Measurements from ENCODE around the gene PTPRQ.
A peak's percentile ranks its signal among the peaks of the same experiment; 100 is the strongest.

The PTPRQ gene

GRCh38 chr12:80708975-80709328 is 264.9 kb downstream of the PTPRQ start:
- Histone ChIP-seq H3K4me3 (ENCODE audit: low read length) (peak overlapping the region; percentile 5; the same call in 1 of the 2 replicates), H3K9me3 (ENCODE audit: control insufficient read depth, insufficient read depth, low read length) (no peaks in the 10 kb centered on the region), H3K27me3 (ENCODE audit: control insufficient read depth, insufficient read depth, low read length) (peaks cover 50% of the 10 kb centered on the region), H3K27ac (ENCODE audit: low read length) (no peak overlapping the region), H3K36me3 (ENCODE audit: control insufficient read depth, insufficient read depth, low read length) (no peaks in the 10 kb centered on the region), H3K4me1 (ENCODE audit: control insufficient read depth, insufficient read depth, low read length) (peaks cover 4% of the 10 kb centered on the region; the same call in 1 of the 2 replicates)
- WGBS (ENCODE audit: insufficient coverage, insufficient read length) = no CpG with 5 or more reads among the region's 10 CpGs
- no peak for DNase-seq (ENCODE audit: low read depth, low spot score)

- Histone ChIP-seq H3K9me3 (ENCODE audit: control insufficient read depth, insufficient read depth, low read length) (no peaks in the 10 kb centered on the region), H3K4me3 (ENCODE audit: low read length) (peak overlapping the region; percentile 36; the same call in 1 of the 2 replicates), H3K4me1 (ENCODE audit: control insufficient read depth, insufficient read depth, low read length) (peaks cover 4% of the 10 kb centered on the region; the same call in 1 of the 2 replicates), H3K36me3 (ENCODE audit: control insufficient read depth, insufficient read depth, low read length) (no peaks in the 10 kb centered on the region), H3K27ac (ENCODE audit: low read length) (no peak overlapping the region), H3K27me3 (ENCODE audit: control insufficient read depth, insufficient read depth, low read length) (peaks cover 50% of the 10 kb centered on the region)
- no CpG with 5 or more reads among the region's 20 CpGs for WGBS (ENCODE audit: insufficient coverage, insufficient read length)
- DNase-seq (ENCODE audit: low read depth, low spot score) = no peak
These were observed 266.0 kb downstream of the PTPRQ start for GRCh38 chr12:80709811-80710726.

- H3K27me3 ChIP-seq (ENCODE audit: control insufficient read depth, insufficient read depth, low read length) = peaks cover 48% of the 10 kb centered on the region
- no CpG with 5 or more reads among the region's 1 CpG for WGBS (ENCODE audit: insufficient coverage, insufficient read length)
These were observed 266.9 kb downstream of the PTPRQ start for GRCh38 chr12:80710727-80711449.

GRCh38 chr12:80711866-80712265 is 267.8 kb downstream of the PTPRQ start:
- Histone ChIP-seq H3K27ac (ENCODE audit: low read length) (no peak overlapping the region), H3K4me1 (ENCODE audit: control insufficient read depth, insufficient read depth, low read length) (peaks cover 4% of the 10 kb centered on the region; the same call in 1 of the 2 replicates), H3K27me3 (ENCODE audit: control insufficient read depth, insufficient read depth, low read length) (peaks cover 38% of the 10 kb centered on the region), H3K36me3 (ENCODE audit: control insufficient read depth, insufficient read depth, low read length) (no peaks in the 10 kb centered on the region), H3K9me3 (ENCODE audit: control insufficient read depth, insufficient read depth, low read length) (no peaks in the 10 kb centered on the region), H3K4me3 (ENCODE audit: low read length) (no peak overlapping the region)
- no peak for DNase-seq (ENCODE audit: low read depth, low spot score)
- no CpG with 5 or more reads among the region's 1 CpG for WGBS (ENCODE audit: insufficient coverage, insufficient read length)

More at GRCh38 chr12:80710727-80711449, 266.9 kb downstream of the PTPRQ start:
- Histone ChIP-seq H3K4me3 (ENCODE audit: low read length) (no peak overlapping the region), H3K27ac (ENCODE audit: low read length) (no peak overlapping the region), H3K9me3 (ENCODE audit: control insufficient read depth, insufficient read depth, low read length) (no peaks in the 10 kb centered on the region), H3K4me1 (ENCODE audit: control insufficient read depth, insufficient read depth, low read length) (peaks cover 4% of the 10 kb centered on the region; the same call in 1 of the 2 replicates), H3K36me3 (ENCODE audit: control insufficient read depth, insufficient read depth, low read length) (no peaks in the 10 kb centered on the region)
- DNase-seq (ENCODE audit: low read depth, low spot score) = no peak

GRCh38 chr12:80712866-80713265 is 268.8 kb downstream of the PTPRQ start:
- H3K27ac ChIP-seq (ENCODE audit: low read length) = no peak overlapping the region
- H3K27me3 ChIP-seq (ENCODE audit: control insufficient read depth, insufficient read depth, low read length) = peaks cover 28% of the 10 kb centered on the region; the same call in 1 of the 2 replicates
- H3K36me3 ChIP-seq (ENCODE audit: control insufficient read depth, insufficient read depth, low read length) = no peaks in the 10 kb centered on the region
- DNase-seq (ENCODE audit: low read depth, low spot score) = no peak
- no peak overlapping the region for H3K4me3 ChIP-seq (ENCODE audit: low read length)
- no peaks in the 10 kb centered on the region for H3K9me3 ChIP-seq (ENCODE audit: control insufficient read depth, insufficient read depth, low read length)
- H3K4me1 ChIP-seq (ENCODE audit: control insufficient read depth, insufficient read depth, low read length) = peaks cover 4% of the 10 kb centered on the region; the same call in 1 of the 2 replicates

- H3K4me3 ChIP-seq (ENCODE audit: low read length) = no peak overlapping the region
- WGBS (ENCODE audit: insufficient coverage, insufficient read length) = no CpG with 5 or more reads among the region's 4 CpGs
- H3K4me1 ChIP-seq (ENCODE audit: control insufficient read depth, insufficient read depth, low read length) = peaks cover 4% of the 10 kb centered on the region; the same call in 1 of the 2 replicates
- H3K36me3 ChIP-seq (ENCODE audit: control insufficient read depth, insufficient read depth, low read length) = no peaks in the 10 kb centered on the region
- no peak for DNase-seq (ENCODE audit: low read depth, low spot score)
- peaks cover 26% of the 10 kb centered on the region; the same call in 1 of the 2 replicates for H3K27me3 ChIP-seq (ENCODE audit: control insufficient read depth, insufficient read depth, low read length)
- no peak overlapping the region for H3K27ac ChIP-seq (ENCODE audit: low read length)
- H3K9me3 ChIP-seq (ENCODE audit: control insufficient read depth, insufficient read depth, low read length) = no peaks in the 10 kb centered on the region
These were observed 269.4 kb downstream of the PTPRQ start for GRCh38 chr12:80713419-80713818.

- no peak for DNase-seq (ENCODE audit: low read depth, low spot score)
- H3K27ac ChIP-seq (ENCODE audit: low read length) = no peak overlapping the region
- H3K4me3 ChIP-seq (ENCODE audit: low read length) = no peak overlapping the region; the same call in 1 of the 2 replicates
- no peaks in the 10 kb centered on the region for H3K9me3 ChIP-seq (ENCODE audit: control insufficient read depth, insufficient read depth, low read length)
- H3K27me3 ChIP-seq (ENCODE audit: control insufficient read depth, insufficient read depth, low read length) = peaks cover 20% of the 10 kb centered on the region; the same call in 1 of the 2 replicates
- WGBS (ENCODE audit: insufficient coverage, insufficient read length) = no CpG with 5 or more reads among the region's 16 CpGs
- no peaks in the 10 kb centered on the region for H3K36me3 ChIP-seq (ENCODE audit: control insufficient read depth, insufficient read depth, low read length)
- peaks cover 1% of the 10 kb centered on the region; the same call in 1 of the 2 replicates for H3K4me1 ChIP-seq (ENCODE audit: control insufficient read depth, insufficient read depth, low read length)
These were observed 270.0 kb downstream of the PTPRQ start for GRCh38 chr12:80714055-80714454.

GRCh38 chr12:80714846-80715245 is 270.8 kb downstream of the PTPRQ start:
- no peak for DNase-seq (ENCODE audit: low read depth, low spot score)
- H3K4me3 ChIP-seq (ENCODE audit: low read length) = no peak overlapping the region
- peaks cover 13% of the 10 kb centered on the region; the same call in 1 of the 2 replicates for H3K27me3 ChIP-seq (ENCODE audit: control insufficient read depth, insufficient read depth, low read length)
- no peak overlapping the region for H3K27ac ChIP-seq (ENCODE audit: low read length)
- WGBS (ENCODE audit: insufficient coverage, insufficient read length) = no CpG with 5 or more reads among the region's 3 CpGs
- no peaks in the 10 kb centered on the region for H3K9me3 ChIP-seq (ENCODE audit: control insufficient read depth, insufficient read depth, low read length)
- H3K4me1 ChIP-seq (ENCODE audit: control insufficient read depth, insufficient read depth, low read length) = peaks cover 1% of the 10 kb centered on the region; the same call in 1 of the 2 replicates
- no peaks in the 10 kb centered on the region for H3K36me3 ChIP-seq (ENCODE audit: control insufficient read depth, insufficient read depth, low read length)

- no peak overlapping the region for H3K27ac ChIP-seq (ENCODE audit: low read length)
- H3K27me3 ChIP-seq (ENCODE audit: control insufficient read depth, insufficient read depth, low read length) = peaks cover 5% of the 10 kb centered on the region; the same call in 1 of the 2 replicates
- no peaks in the 10 kb centered on the region for H3K9me3 ChIP-seq (ENCODE audit: control insufficient read depth, insufficient read depth, low read length)
- no peaks in the 10 kb centered on the region for H3K4me1 ChIP-seq (ENCODE audit: control insufficient read depth, insufficient read depth, low read length)
- no peak for DNase-seq (ENCODE audit: low read depth, low spot score)
- H3K36me3 ChIP-seq (ENCODE audit: control insufficient read depth, insufficient read depth, low read length) = no peaks in the 10 kb centered on the region
- no CpG with 5 or more reads among the region's 10 CpGs for WGBS (ENCODE audit: insufficient coverage, insufficient read length)
- no peak overlapping the region for H3K4me3 ChIP-seq (ENCODE audit: low read length)
These were observed 271.7 kb downstream of the PTPRQ start for GRCh38 chr12:80715713-80716249.

Data from iPS DF 6.9 (cell line).